GM19238 (cell line): Measurements from ENCODE around the gene PRDM15.

Source experiments
- DNase-seq: peaks from one replicate; pipeline ENCODE4 v3.0.0; 2011; ENCODE audit warnings: low spot score; ENCODE audit not compliant: insufficient read length

Gene PRDM15

DNA sequence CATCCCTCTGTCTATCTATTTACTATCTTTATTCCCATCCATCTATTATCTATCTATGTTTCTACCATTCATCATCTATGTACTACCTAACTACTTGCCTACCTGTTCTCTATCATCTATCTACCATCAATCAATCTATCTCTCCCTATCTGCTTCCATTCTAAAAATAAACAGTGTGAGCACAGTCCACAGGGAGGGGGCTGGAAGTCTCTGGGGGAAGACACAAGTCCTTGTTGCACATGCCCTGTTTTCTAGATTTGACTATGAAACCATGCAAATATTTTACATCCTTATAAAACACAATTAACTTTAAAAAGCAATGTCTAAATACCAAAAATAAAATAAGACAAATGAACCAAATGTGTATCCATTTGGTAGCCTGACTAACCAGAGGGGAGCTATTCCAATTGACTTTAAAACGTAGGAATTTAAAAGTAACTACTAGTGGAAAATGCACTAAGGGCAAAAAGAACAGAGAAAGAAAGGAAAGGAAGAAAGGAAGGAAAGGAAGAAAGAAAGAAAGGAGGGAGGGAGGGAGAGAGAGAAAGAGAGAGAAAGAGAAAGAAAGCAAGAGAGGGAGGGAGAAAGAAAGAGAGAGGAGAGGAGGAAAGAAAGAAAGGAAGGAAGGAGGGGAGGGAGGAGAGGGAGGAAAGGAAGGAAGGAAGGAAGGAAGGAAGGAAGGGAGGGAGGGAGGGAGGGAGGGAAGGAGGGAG, 98.7 kb downstream of the PRDM15 start:
- DNase-seq = no peak

DNA sequence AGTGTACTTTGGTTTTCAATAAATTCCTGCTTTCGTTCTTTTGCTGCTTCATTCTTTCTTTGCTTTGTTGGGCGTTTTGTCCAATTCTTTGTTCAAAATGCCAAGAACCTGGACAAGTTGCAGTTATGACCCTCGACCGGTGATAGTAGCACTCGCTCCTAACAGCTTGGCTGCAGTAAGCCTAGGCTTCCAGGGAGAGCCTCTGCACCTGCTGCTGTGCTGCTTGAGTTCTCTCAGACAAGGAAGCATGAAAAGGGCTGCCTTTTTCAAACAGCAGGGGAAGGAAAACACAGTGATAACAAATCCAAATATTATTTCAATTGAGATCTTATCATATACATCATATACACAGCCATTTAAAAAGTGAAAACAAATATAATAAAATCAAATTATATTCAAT, 99.5 kb downstream of the PRDM15 start:
- no peak for DNase-seq

DNA sequence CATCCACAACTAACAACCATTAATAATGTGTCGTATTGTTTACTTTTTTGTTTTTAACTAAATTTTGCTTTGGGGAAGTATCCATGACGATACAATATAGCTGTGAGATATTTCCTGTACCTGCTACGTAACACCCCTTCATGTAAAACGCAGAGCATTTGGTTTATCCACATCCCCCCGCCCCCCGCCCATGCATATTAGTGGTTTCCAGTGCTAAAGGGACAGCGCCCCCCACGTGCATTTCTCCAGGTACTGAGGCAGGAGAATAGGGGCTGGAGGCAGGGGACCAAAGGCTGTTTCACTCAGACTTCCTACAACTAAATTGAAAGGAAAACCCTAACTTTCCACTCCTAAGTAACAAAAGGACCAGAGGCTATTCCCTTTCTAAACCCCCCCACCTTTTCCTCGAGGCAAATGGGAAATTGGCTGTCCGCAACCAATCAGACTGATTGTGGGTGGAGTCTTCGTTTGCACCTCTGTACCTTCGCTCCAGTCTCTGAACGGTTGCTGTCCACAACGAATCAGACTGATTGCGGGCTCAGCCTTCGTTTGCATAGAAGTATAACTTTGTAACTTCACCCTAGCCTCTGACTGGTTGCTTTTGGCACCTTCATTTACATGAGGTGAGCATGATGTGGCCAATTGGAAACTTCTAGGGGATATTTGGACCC, 100.1 kb downstream of the PRDM15 start:
- DNase-seq = no peak

DNA sequence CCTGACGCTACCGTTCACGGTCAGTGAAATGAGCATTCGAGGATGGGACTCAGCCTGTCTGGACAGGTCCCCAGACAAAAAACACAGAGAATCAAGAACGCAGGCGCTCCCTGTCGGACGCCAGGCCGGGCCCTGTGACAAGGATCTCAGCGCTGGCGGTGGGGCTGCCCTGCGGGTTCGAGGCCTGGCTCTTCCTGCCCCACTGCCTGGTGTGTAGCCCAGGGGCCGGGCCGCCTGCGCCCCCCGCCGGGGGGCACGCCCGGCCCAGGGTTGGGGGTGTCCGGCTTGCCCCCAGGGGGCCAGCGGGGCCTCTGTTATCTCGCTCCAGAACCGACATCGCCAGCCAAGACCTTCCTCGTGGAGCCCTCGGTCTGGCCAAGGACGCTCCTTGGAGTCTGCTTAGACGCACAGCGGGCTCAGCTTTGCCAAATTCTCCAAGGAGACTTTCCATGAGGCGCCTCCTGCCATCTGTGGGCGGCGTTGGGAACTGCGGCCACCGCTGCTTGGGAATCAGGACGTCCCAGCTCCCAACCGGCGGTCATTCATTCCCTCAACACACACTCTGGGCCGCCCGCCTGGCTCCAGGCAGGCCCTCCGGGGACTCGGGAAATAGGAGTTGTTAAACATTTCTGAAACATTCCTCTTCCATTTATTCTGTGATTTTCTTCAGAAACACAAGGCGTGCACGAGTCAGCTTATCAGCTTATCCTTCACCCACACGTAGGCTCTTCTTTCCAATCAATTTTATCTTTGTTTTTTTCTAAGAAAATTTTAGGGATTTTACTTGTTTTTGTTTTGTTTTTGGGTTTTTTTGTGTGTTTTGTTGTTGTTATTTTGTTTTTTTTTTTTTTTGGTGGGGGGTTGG, 101.0 kb downstream of the PRDM15 start:
- no peak for DNase-seq

DNA sequence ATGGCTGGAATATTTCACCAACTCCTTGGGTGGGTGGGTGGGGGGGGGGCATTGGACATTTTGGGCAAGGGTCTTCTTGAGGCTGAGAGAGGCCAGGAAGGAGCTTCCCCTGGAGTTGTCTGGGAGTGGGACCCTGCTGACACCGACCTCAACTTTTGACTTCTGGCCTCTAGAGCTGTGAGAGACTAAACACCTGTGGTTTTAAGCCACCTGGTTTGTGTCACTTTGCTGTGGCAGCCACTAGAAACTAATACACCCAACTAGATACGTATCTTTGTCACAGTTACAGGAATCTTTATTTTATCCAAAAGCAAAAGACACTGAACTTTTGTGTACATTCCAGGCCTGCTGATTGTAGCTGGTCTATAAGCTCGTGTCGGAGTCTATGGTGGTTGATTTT, 102.4 kb downstream of the PRDM15 start:
- no peak for DNase-seq

DNA sequence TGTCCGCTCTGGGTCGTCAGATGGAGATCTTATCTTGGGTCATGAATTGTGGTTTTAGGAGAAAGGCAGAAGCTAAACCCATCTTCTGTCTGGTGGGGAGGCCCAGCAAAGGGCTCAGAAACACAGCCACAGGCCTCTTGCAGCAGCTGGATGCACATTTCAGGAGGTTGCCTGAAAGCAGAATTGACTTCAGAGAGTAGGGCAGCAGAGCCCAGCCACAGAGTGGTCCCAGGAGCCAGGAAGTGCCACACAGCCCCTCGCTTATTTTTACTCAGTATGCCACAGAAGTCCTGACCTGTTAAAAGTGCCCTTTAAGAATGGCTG, 104.0 kb downstream of the PRDM15 start:
- no peak for DNase-seq

DNA sequence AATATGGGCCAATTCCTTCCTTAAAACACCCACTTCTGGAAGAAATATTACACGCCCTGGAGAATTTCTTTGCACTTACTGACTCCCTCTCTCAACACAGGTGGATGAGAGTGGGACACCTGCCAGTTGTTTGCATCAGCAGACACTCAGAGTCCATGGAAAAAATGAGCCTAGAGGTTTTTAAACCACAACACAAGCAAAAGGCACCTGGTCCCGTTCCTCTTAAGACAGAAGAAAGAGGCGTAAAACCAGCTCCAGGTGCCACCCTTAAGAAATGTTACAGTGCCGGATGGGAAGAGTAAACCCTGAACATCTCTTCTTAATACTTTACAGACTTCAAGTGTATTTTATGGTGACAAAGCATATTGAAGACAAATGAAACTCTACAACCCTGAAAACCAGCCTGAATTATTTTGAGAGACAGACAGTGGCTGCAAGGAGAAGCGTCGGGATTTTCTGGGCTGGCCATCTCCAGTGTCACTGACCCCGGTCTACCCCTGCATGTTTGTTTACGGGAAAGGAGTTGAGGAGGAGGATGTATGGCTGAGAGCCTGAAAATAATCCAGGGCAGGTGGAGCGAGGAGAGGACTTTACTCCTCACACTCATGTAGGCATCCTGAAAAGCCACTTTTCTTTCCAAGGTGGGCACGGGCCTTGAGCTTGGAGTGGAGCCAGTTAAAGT, 104.5 kb downstream of the PRDM15 start:
- no peak for DNase-seq

DNA sequence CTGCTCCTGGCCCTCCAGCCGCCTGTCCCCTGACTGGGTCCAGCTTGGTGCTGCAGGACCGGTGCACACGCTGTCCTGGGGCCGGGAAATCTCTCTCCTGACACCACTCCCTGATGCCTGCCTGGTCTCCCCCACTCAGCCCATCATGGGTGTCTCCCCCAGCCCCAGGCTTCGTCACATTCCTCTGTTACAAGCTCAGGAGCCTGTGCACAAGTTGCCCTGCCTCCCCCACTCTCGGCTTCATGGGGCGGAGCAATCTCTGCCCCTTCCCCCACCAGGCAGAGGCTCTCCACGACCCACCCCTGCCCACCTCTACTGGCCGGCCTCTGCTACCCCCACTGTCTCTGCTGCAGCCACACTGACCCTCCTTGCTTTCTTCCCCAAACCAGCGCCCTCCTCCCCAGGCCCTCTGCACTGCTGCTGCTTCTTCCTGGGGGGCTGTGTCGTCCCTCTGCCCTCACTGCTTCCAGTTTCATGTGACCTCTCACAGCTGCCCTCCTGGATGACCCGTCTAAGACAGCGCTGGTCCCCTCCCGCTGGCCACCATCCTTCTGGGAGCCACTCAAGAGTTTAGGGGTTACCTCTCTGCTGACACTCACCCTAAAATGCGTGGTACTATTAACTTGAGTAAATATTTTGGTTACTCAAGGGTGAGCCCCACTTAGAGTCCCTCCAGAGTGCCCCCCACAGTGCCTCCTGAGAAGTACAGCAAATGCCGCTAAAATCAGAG, 106.6 kb downstream of the PRDM15 start:
- DNase-seq = no peak

DNA sequence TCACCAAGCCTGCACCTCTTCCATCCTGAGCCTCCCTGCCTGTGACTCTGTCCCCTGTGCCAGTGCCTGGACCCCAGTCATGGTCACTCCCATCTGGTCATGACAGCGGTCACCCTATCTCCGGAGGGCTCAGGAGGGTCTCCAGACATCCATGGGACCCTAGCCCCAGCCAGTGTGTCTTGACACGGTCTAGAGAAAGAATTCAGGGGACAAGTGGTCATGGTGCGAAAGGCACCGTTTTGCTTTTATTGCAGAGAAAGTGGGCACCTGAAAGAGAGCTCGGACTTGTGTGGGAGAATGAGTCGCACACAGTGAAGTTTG, 107.6 kb downstream of the PRDM15 start:
- DNase-seq = no peak

DNA sequence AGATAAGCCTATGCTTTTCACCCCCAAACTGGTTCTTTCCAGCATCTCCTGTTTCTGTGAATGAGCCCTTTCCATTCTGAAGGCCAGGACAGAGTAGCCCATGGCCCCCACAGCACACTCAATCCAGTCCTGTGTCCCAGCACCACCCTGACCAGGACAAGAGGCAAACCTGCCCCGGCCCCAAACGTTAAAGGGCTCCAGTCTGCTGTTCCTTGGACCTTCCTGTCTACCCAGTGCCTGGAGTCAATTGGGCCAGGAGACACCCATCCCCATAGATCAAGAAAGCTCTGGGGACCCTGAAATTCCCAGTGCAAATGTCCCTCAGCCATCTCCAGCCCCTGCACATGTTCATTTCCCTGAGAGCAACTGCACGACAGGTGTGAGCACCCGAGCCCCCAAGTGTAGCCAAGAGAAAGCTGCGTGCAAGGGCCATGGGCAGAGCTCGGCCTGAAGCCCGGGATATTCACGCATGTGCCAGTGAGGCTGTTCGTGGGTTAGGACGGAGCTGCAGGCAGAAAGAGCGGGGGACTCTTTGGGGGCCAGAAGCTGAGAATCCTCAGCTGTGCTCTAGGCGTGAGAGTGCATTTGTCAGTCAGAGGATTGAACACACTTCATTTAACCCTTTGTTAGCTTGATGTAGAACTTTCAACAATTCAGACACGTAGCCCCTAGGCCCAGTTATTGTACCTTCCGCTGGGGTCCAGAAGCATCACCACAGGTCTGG, 108.1 kb downstream of the PRDM15 start:
- no peak for DNase-seq

DNA sequence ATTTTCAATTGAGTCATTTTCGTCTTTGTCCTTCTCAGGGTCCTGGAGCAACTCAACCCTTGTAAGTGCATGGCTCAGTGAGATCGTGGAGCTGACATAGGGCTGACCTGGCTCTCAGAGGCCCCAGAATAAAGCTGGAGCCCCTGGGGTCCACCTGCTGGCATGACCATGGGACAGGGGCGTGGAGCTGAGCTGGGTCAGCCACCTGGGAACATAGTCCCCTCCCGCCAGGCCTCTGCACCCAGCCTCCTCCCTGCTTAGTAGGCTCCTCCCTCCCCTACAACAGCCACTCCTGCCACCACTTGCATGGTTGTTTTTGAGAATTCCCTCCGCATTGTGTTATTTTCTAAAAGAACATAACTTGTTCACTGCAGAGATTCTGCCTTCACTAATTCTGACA, 109.2 kb downstream of the PRDM15 start:
- no peak for DNase-seq

DNA sequence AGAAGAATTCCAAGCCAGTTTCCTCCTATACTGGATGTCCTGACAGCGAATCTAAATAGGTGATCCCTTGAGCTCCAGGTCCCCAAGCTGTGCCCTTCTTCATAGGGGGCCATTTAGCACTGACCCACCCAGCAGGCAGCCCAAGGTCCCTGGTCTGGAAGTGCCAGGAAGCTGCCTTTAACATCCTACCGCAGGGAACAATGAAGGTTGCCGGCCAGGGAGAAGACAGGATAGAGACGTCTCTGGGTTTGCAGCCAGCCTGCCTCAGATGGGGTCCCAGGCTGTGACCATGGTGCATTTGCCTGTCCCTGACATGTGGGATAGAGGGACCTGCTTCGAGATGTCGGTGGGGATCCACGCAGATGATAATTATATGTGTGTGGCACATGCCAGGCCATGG, 109.6 kb downstream of the PRDM15 start:
- no peak for DNase-seq

DNA sequence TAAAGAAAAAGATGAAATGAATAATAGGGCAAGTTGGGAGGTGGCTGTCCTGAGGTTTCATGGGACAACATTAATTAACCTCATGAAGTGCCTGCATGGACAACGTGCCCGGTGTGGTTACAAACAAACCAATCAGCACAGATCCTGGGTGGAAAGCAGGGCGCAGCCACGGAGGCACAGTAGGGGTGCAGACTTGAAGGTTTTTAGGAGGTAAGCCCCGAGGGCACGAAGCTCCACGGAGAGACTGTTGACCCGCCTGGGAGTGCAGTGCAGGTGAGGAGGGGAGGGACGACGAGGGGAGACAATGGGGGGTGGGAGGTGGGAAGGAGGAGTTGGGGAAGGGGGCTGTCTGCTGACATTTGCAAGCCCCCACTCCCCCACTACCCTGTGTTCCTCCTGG, 110.0 kb downstream of the PRDM15 start:
- DNase-seq = no peak

DNA sequence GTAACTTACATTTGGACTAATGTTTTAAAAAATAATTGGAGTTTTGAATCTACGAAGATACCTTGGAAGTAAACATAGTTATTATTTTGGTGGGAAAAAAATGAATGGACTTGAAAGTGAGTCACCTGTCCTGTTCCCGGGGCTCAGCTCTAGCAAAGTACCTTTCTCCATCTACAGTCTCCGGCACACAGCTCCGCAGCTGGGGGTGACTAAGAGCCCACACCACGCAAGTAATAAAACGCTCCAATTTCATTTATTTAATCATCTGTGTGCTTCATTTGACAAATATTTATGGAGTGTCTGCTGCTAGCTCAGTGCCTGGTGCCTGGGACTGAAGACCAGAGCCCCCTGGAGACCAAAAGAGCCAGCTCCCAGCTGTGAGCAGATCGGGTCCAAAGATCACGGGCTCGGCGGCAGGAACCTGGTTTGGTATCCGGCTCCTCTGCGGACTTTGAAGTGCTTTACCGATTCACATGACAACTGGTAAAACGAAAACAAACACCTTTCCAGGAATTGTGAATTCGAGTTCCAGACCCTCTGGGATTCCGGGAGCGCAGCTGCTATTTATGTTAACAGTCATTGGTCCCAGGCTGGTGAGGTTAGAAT, 110.6 kb downstream of the PRDM15 start:
- no peak for DNase-seq

DNA sequence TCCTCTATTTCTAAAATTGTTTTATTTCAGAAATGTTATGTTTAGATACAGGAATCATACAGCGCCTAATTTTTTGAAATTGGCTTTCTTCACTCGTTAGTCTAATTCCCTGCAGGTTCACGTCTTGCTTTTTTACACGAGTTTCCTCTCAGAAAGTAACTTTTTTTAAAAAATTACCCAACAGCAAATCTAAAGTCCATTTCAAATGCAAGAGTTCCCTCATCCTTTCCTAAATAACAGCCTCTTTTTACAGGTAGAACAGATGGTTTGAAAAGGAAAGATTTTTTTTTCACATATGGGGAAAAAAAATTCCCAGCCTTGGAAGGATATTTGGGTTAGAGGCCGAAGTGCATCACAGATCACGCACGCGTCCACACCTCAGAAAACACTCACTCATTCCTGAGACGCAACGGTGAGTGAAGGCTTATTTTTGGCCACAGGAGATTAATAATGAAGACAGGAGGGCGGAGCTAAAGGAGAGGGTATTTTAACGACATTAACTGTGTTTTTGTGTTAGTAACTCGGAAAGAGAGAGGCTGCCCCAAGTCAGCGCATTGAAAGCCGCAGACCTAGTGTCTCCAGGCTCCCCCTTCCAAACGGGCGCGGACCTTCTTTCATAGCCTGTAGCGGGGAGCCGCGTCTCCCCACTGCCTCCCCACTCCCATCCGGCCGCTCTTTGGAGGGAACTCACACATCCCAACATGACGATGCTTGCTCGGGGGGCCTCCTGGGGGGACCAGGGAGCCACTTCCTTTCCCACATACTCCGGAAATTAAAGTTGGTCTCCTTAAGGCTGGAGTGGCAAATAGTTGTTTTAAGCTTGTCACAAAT, 111.3 kb downstream of the PRDM15 start:
- DNase-seq = no peak

DNA sequence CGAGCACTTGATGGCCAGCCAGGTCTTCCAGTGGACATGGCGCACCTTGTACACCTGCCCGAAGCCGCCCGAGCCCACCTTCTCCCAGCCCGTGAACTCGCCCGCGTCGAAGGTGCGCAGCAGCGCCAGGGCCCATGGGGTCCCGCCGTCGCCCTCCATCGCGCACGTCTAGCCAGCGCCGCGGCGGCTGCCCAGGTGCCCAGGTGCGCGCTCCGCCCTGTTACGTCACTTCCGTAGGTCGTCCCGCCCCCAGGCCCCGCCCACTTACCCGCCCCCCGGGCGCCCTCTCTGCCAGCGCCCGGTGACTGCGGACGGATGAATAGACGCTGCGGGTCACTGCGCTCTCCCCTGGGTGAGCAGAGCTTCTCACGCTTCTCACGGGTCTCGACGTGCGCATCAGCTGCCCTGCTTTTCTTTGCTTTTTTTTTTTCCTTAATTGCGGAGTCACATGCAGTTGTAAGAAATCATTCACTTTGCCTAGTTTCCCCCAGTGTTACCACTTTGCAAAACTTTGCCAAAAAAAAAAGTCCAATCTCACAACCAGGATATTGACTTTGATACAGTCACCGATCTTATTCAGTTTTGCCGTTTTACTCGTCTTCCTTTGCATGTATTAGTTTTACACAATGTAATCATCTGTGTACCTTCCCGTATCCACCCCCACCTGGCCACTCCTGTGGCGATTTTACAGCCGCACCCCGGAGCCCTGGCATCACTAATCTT, 112.1 kb downstream of the PRDM15 start, which contains the start of gene RIPK4:
RIPK4 (minus strand) TSS at position 170 of the 723 bp plus-strand sequence; CDS start at position 159, 11 bp downstream.
- peak; percentile 58 for DNase-seq

DNA sequence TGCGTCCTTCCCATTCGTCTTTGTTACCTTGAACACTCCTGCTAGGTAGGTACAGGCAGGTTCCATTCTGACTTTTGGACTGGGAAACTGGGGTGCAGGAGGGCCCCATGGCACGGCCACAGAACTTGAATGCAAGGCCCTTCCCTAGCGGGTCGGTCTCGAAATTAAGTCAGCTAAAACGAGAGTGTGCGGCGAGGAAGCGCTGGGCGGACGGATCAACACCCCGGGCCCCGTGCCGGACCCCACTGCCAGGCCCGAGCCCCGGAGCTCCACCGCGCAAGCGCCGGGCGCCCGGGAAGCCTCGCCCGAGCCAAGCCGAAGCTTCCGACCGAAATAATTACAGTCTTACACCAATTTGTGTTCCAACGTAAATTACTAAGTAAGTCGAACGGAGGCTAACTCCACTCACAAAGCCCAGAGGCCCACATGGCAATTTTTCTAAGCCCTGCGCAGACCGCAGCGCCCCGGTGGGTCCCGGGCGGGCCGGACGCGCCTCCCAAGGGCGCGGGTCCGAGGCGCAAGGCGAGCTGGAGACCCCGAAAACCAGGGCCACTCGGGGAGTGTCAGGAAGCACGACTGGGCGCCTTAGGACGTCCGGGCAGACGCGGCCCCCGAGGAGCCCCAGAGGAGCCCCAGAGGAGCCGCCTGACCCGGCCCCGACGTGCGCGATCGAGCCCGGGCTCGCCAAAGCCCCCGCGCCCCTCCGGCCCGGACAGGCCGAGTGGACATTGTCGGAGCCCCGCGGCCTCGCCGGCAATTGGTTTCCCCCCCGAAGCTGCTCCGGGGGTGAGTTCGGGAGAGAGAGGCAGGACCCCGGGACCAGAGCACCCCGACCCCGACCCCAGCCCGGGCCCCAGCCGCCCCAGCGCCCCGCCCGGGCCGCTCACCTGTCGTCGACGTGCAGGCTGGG, 112.9 kb downstream of the PRDM15 start:
- DNase-seq = no peak

DNA sequence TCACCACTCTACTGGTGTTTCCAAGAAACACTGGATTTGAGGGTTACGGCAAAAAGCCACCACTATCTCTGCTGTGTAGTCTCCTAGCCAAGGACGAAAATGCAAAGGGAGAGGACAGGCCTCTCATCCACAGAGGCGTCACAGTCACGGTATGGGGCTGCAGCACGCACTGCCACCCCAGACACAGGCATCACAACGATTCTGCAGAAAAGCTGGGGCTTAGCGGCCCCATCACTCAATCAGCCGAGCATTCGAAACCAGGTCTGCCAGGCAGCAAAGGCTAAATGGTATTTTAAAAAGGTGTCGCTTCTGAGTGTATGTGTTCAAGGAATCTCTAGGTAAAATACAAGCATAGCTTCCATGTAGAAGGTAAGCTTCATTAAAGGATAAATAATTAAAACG, 113.7 kb downstream of the PRDM15 start:
- DNase-seq = no peak
